OCI-LY1 (cell line): ENCODE data around the gene CEND1.

Experiments
- EZH2 ChIP-seq: fragments of 200-600 bp; sonication (generic), shearing (Covaris generic); IDR thresholded peaks from 2 replicates; pipeline ENCODE4 v1.8.0; 2017; ENCODE audit warnings: borderline replicate concordance, mixed run types, mild to moderate bottlenecking, antibody characterized with exemption, low read length, moderate library complexity, mixed read lengths
- TF ChIP-seq, protein P1 (sequence below): fragments of 200-600 bp; sonication (generic), shearing (Covaris generic); IDR thresholded peaks from 2 replicates; pipeline ENCODE4 v1.5.1; 2017; ENCODE audit warnings: mild to moderate bottlenecking, antibody characterized with exemption, low read length, moderate library complexity, mixed read lengths

DNA sequence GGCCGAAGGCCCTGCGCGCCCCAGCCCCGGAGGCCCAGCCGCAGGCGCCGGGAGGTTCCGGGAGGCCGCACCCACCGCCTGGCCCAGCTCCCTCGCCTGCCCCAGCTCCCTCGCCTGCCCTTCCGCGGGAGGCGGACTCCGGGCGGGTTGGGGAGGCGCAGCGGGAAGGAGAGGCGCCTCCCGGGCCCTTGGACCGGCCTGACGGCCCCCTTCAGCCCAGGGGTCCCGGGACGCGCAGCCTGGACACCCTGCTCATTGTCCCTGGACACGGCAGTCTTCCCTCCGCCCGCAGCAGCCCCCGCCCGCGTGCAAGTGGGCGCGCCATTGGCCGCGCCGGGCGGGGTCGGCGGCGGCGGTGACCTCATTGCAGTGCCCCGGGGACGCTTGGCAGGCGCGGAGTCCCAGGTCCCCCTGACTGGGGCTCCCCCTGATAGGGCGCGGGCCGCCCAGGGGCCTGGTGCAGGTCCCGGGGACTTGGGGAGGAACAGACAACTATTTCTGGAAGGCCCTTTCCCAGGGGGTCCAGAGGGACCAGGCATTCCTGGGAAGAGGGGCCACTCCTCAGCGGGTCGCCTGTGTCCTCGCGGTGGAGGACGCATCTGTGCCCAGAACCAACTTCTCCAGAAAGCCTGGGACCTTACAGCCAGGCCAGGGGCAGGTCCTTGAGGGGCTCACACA is 43.4 kb upstream of the CEND1 start:
- TF ChIP-seq, protein P1, sequence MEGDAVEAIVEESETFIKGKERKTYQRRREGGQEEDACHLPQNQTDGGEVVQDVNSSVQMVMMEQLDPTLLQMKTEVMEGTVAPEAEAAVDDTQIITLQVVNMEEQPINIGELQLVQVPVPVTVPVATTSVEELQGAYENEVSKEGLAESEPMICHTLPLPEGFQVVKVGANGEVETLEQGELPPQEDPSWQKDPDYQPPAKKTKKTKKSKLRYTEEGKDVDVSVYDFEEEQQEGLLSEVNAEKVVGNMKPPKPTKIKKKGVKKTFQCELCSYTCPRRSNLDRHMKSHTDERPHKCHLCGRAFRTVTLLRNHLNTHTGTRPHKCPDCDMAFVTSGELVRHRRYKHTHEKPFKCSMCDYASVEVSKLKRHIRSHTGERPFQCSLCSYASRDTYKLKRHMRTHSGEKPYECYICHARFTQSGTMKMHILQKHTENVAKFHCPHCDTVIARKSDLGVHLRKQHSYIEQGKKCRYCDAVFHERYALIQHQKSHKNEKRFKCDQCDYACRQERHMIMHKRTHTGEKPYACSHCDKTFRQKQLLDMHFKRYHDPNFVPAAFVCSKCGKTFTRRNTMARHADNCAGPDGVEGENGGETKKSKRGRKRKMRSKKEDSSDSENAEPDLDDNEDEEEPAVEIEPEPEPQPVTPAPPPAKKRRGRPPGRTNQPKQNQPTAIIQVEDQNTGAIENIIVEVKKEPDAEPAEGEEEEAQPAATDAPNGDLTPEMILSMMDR = no peak
- TF ChIP-seq EZH2 = no peak
